NCI-H2171 treated with DMSO at 0.1 percent for 48 hours (cell line): ENCODE data around the gene PKP2.

Source experiments
- DNase-seq: peaks from one replicate; lab custom pipeline; 2025; lab: John Stamatoyannopoulos, UW

PKP2 gene

DNA sequence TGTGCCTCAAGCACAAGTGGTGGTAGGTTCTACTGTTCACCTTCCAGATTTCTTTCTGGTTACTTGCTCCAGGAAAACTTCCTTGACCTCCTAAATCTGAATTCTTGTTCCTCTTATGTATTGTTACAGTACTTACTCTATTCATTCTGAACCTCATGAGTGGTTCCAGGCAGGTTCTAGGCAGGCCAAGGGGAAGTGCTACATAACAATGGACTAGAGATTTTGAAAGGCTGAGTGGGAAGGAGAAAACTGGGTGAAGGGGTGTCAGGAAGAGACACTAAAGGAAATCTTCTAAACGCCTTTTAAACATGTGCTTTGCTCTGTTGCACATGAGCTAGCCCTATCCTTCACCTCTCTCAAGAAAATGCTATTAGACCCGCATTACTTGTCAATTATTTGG, 142.5 kb downstream of the PKP2 start:
- no peak for DNase-seq

GRCh38 chr12:32753605-32754004, 143.0 kb downstream of the PKP2 start:
- no peak for DNase-seq

- no peak for DNase-seq
Observed at GRCh38 chr12:32743264-32743663, 153.3 kb downstream of the PKP2 start.

GRCh38 chr12:32742133-32742532, 154.4 kb downstream of the PKP2 start:
- no peak for DNase-seq
